Kidney (tissue), 14 donors: ENCODE data around the gene AOX1. TPM values are rescaled to one million over a fixed set of nuclear protein-coding genes. Genes with fewer than 3 reads are reported as not detected.
A peak's percentile ranks its signal among the peaks of the same experiment; 100 is the strongest.

Source experiments
- DNase-seq, 5 donors: peaks; one replicate each; pipeline ENCODE4 v3.0.0-alpha.2; 2013 to 2020
- FAIRE-seq: peaks from 2 replicates; lab custom pipeline; 2012; peaks lifted over from hg19 to GRCh38; lab: Jason Lieb, UNC
- H3K27ac ChIP-seq, 2 donors: one replicate each; pipeline ENCODE4 v1.7.0; 2013; ENCODE audit warnings: low read depth in 2 of 2, low read length in 2 of 2, inconsistent platforms in 1 of 2
- H3K27me3 ChIP-seq: one replicate; pipeline ENCODE4 v1.7.1; 2013; ENCODE audit warnings: low read length, inconsistent platforms; ENCODE audit not compliant: control insufficient read depth, insufficient read depth
- H3K36me3 ChIP-seq, 3 donors: one replicate each; pipeline versions ENCODE4 v1.7.0 to v1.7.1; 2013; ENCODE audit warnings: low read length in 3 of 3, control low read depth in 1 of 3, inconsistent platforms in 1 of 3; ENCODE audit not compliant: insufficient read depth in 3 of 3, control insufficient read depth in 2 of 3
- H3K4me1 ChIP-seq, 3 donors: one replicate each; pipeline versions ENCODE4 v1.7.0 to v1.7.1; 2013; ENCODE audit warnings: low read length in 3 of 3, inconsistent platforms in 1 of 3, low read depth in 1 of 3; ENCODE audit not compliant: control insufficient read depth in 2 of 3, insufficient read depth in 2 of 3
- H3K4me3 ChIP-seq, 3 donors: one replicate each; pipeline versions ENCODE4 v1.7.0 to v1.8.1; 2013; ENCODE audit warnings: low read length in 3 of 3, control low read depth in 1 of 3, inconsistent platforms in 1 of 3
- H3K9ac ChIP-seq, 3 donors: one replicate each; pipeline versions ENCODE4 v1.7.0 to v1.7.1; 2013; ENCODE audit warnings: low read length in 3 of 3, control low read depth in 1 of 3, inconsistent platforms in 1 of 3
- H3K9me3 ChIP-seq, 3 donors: one replicate each; pipeline versions ENCODE4 v1.7.0 to v1.7.1; 2013; ENCODE audit warnings: low read length in 3 of 3, control low read depth in 1 of 3, inconsistent platforms in 1 of 3; ENCODE audit not compliant: control insufficient read depth in 2 of 3, insufficient read depth in 1 of 3
- CTCF ChIP-seq: IDR thresholded peaks from 3 replicates; pipeline ENCODE4 v1.5.1; 2012; ENCODE audit warnings: mild to moderate bottlenecking, moderate library complexity, borderline replicate concordance; ENCODE audit not compliant: insufficient read depth; ENCODE audit errors: extremely low read depth
- intact Hi-C: fragments of 100-400 bp; cut with DNase I; formaldehyde crosslinking; loops from one replicate; pipeline ENCODE4 v1.11.1; 2022
- polyA plus RNA-seq: library from polyadenylated mRNA; stranded (reverse); fragments of 350-450 nt; fragmentation: Illumina TruSeq; extraction: RNeasy Lipid Tissue Mini Kit (QIAGEN cat#74804); gene quantifications from one replicate; pipeline ENCODE4 v1.2.3, GENCODE V29; 2014; ENCODE audit warnings: low read depth, low replicate concordance; ENCODE audit not compliant: insufficient read depth
- total RNA-seq: library from RNA; stranded (reverse); fragmentation: NEBNext Ultra II Directional; extraction: Animal tissue kit (Norgen Biotek cat#: 25700); gene quantifications from one replicate; pipeline ENCODE4 v1.2.1, GENCODE V29; 2021
- donor health status: control.
- donor health status: control.
- donor health status: control.
- donor health status: control.
- donor health status: control.
- donor health status: DM: yes; HTN: yes; CAD: no.
- donor health status: Normal renal cell carcinoma (clear cell type).

Gene AOX1
- total and polyA plus RNA-seq, 2 donors from 2014 or later, result 38.6 to 43.7 TPM

GRCh38 chr2:200624026-200624425 is 38.2 kb downstream of the AOX1 start:
- Histone ChIP-seq H3K9ac (no peak overlapping the region), H3K27me3 (no peaks in the 10 kb centered on the region), H3K36me3 (peaks cover 0 to 10% (median 0%) of the 10 kb centered on the region in 3 donors), H3K9me3 (no peaks in the 10 kb centered on the region), H3K27ac (no peak overlapping the region), H3K4me3 (no peak overlapping the region), H3K4me1 (peaks cover 0 to 2% (median 0%) of the 10 kb centered on the region in 3 donors)
- intact Hi-C loops, result no loop called here
- no peak for FAIRE-seq
- no peak for TF ChIP-seq CTCF
- DNase-seq, result peak in 1 of 5 donors; percentile 19

GRCh38 chr2:200624658-200625057 is 38.8 kb downstream of the AOX1 start:
- no peaks in the 10 kb centered on the region for H3K4me1 ChIP-seq
- H3K9me3 ChIP-seq, result no peaks in the 10 kb centered on the region
- H3K36me3 ChIP-seq, result peaks cover 0 to 10% (median 0%) of the 10 kb centered on the region in 3 donors
- H3K27ac ChIP-seq, result no peak overlapping the region
- H3K9ac ChIP-seq, result no peak overlapping the region
- intact Hi-C loops, result no loop called here
- TF ChIP-seq CTCF, result no peak
- no peak for DNase-seq
- H3K27me3 ChIP-seq, result no peaks in the 10 kb centered on the region
- no peak for FAIRE-seq
- no peak overlapping the region for H3K4me3 ChIP-seq

GRCh38 chr2:200625282-200625681 is 39.5 kb downstream of the AOX1 start:
- Histone ChIP-seq H3K9ac (no peak overlapping the region), H3K4me1 (no peaks in the 10 kb centered on the region), H3K36me3 (peaks cover 0 to 10% (median 0%) of the 10 kb centered on the region in 3 donors), H3K27me3 (no peaks in the 10 kb centered on the region), H3K9me3 (no peaks in the 10 kb centered on the region), H3K4me3 (no peak overlapping the region), H3K27ac (no peak overlapping the region)
- FAIRE-seq (no peak), DNase-seq (no peak)
- no peak for TF ChIP-seq CTCF
- intact Hi-C loops, result no loop called here

- FAIRE-seq (no peak), DNase-seq (no peak)
- Histone ChIP-seq H3K9me3 (no peaks in the 10 kb centered on the region), H3K36me3 (peaks cover 0 to 10% (median 0%) of the 10 kb centered on the region in 3 donors), H3K9ac (no peak overlapping the region), H3K4me1 (no peaks in the 10 kb centered on the region), H3K27ac (no peak overlapping the region), H3K27me3 (no peaks in the 10 kb centered on the region), H3K4me3 (no peak overlapping the region)
- no peak for TF ChIP-seq CTCF
- intact Hi-C loops, result no loop called here
These were observed 40.1 kb downstream of the AOX1 start for GRCh38 chr2:200625958-200626363.
